NCI-H2107 (cell line): ENCODE results near the gene CLIC5.

Experiments used
- DNase-seq: peaks from one replicate; lab custom pipeline; 2025; lab: John Stamatoyannopoulos, UW

Gene CLIC5

DNA sequence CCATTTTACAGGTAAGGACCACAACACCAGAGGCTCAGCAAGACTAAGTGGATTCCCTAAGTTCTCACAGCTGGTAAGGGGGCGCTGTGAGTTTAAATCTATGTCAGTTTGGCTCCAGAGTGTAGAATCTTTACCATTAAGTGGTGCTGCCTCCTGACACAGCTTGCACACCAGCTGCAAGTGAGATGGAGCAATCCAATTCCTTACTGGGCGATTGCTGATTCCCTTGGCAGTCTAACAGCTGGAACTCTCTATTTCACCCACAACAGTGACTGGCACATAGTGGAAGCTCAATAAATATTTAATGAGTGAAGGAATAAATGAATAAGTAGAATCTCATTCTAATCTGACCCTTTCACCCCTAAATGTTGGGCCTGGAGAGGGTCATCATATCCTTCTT is 176.7 kb downstream of the CLIC5 start:
- DNase-seq: no peak

DNA sequence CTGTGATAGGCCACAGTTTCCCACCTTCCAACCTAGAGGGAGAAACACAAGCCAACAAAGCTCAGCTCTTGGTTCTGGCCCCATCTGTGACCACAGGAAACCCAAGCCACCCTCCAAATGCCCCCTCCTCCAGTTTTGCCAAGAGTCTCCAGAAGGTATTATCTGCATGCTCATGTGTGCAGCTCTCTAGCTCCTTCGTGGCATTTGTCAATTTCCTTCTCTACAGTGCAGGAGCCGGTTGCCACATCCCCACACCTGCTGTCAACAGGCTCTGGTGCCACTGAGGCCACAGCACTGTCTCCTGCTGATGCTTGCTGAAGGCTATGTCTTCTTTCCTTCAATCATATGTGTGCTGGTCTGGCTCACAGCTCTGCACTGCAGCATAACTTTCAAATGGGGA is 177.2 kb downstream of the CLIC5 start:
- DNase-seq: no peak

DNA sequence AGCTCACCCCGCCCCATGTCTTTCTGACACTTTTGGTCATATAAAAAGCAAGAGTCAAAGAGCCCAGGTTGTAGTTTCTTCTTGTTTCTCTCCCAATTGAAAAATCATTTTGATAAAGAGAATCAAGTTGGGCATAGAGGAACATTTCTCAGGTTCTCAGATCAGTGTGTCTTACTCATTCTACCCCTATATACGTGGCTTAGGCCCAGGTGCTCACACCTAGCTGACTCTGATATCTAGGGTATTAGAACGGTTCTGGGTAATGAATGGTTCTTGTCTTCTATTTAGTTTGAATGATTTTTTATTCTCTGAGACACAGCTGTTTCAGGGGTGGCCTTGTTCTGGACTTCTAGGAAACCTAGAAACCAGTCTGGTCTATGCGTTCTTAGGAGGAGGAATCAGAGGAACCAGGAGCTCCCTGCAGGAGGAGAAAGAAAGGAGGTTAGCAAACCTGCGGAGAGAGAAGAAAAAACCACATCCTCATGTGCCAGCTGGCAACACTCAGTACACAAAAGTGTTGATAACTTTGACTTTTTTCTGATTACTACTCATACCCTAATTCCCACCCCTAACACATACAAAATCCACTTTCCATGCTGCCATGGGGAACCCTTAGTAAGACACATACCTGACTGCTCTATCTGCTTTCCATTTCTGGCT is 178.0 kb downstream of the CLIC5 start:
- DNase-seq: no peak

DNA sequence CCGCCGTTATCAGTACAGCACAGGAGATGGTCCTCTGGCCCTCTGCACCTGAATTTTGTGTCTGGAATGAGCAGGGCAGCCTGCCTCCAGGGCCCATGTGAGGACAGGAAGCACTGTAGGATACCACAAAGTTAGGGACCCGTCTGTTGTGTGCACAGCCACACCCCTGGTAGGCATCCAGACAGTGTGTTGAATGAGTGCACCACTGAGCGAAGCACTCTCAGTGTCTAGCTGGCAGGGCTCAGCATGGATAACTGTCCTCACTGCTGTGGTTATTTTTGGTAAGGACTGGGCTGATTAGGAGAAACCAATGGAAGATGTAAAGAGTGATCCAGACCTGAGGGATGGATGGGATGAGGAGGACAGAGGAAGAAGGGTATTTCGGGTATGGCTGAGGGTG is 178.7 kb downstream of the CLIC5 start:
- DNase-seq: no peak

DNA sequence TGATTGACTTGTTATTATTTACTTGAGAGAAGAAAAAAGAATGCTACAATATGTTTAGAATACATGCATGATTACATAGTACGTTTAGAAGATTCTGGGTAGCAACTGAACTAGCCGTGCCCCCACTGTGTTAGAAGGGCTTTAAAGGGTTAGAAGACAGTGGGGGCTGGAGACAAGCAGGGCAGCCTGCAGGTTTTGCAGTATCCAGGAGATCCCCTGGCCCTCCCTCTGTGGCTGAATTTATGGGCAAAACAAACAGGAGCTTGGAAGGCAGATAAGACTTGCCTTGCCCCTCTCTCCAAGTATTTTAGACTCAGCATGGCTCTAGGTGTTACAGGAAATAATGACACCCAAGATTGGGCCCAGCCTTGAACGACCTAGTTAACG is 179.2 kb downstream of the CLIC5 start:
- DNase-seq: no peak

DNA sequence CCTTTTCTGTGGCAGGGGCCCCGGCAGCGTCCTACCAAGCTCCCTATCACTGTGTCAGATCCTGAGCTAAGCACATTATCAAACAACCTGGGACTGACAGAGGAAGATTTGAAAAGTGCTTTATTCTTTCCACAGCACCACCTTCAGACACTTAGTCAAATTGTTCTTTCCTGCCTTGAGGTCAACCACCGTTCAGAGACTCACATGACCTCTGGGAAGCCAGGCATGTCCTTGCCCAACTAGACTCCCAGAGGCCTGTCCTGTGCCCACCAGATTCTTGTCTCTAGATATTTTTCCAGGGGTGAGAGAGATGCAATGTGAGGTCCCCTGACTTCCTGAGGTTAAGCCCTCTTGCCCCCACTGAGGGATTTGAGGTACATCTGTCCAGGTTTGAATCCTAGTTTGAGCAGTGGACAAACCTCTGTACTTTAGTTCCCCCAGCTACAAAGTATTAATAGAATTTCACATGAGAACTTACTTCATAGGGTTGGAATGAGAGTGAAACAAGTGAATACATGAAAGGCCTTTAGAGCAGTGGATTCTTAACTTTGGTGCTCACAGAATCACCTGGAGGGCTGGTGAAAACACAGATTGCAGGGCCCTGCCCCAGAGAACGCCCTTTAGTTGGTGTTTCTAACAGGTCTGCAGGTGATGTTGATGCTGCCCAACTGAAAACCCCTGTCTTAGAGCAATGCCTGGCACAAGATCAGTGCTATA is 179.8 kb downstream of the CLIC5 start:
- no peak for DNase-seq

DNA sequence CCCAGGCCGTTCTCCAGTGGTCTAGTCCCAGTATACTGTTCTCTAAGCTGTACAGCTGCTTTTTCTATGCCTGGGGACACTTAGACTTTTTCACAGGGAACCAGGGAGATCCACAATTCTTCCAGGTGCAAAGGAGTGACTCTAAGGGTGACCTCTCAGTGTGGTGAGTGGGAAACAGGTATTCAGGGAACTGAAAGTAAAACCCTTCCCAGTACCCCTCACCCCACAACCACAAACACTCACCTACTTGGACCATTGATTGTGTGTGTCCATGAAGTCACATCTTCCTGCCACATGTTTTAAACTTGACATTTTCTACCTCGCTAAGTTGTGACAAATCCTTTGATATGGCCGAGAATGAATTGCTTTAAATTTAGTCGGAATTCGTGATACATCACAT is 183.6 kb downstream of the CLIC5 start:
- no peak for DNase-seq
